A549 (cell line): Measurements from ENCODE around the gene CCDC30. TPM values are rescaled to one million over a fixed set of nuclear protein-coding genes. Genes with fewer than 3 reads are reported as not detected.

Source experiments
- ATAC-seq, 2 experiments: fragments of 200-7000 bp in 1 of 2; fragments of >200 bp in 1 of 2; cut with Nextera tagmentation in 1 of 2; cut with Tn5 transposase in 1 of 2; 3 replicates each; pipeline versions ENCODE4 v1.8.0 to v1.9.1; 2018 to 2020; ENCODE audit warnings: mild to moderate bottlenecking in 1 of 2, moderate library complexity in 1 of 2
- CTCF ChIA-PET: fragments of 300-600 bp; sonication (Branson Sonifier 250); formaldehyde crosslinking; extraction: SDS; loops from one replicate; lab custom pipeline; 2021; ENCODE audit warnings: antibody characterized with exemption, inconsistent platforms; lab: Yijun Ruan, JAX
- POLR2A ChIA-PET: fragments of 350-600 bp; formaldehyde crosslinking; extraction: SDS; loops from one replicate; lab custom pipeline; 2021; ENCODE audit warnings: antibody characterized with exemption, inconsistent platforms; lab: Yijun Ruan, JAX
- DNase-seq, 2 experiments: peaks; one replicate each; pipeline versions ENCODE4 v3.0.0 to v3.0.0-alpha.2; 2011 to 2016; ENCODE audit warnings: low read depth in 1 of 2, low spot score in 1 of 2
- FAIRE-seq: peaks from 2 replicates; lab custom pipeline; 2011; peaks lifted over from hg19 to GRCh38; lab: Jason Lieb, UNC
- H3K27ac ChIP-seq, 2 experiments: fragments of >200 bp; sonication (Bioruptor Twin); formaldehyde crosslinking; 3 replicates each; pipeline ENCODE4 v1.5.1; 2016 to 2017
- H3K4me1 ChIP-seq: fragments of >200 bp; sonication (Bioruptor Twin); formaldehyde crosslinking; 3 replicates; pipeline ENCODE4 v1.6.1; 2016
- H3K4me2 ChIP-seq: fragments of >200 bp; sonication (Bioruptor Twin); formaldehyde crosslinking; 3 replicates; pipeline ENCODE4 v1.6.1; 2016
- H3K4me3 ChIP-seq: fragments of >200 bp; sonication (Bioruptor Twin); formaldehyde crosslinking; 3 replicates; pipeline ENCODE4 v1.5.1; 2016
- H3K9me3 ChIP-seq: fragments of >200 bp; sonication (Bioruptor Twin); formaldehyde crosslinking; 3 replicates; pipeline ENCODE4 v1.6.1; 2016
- BCL3 ChIP-seq: fragments of >200 bp; sonication (Bioruptor Twin); formaldehyde crosslinking; IDR thresholded peaks from 3 replicates; pipeline ENCODE4 v1.6.1; 2016
- CHD2 ChIP-seq: fragments of 150-350 bp; IDR thresholded peaks from 2 replicates; pipeline ENCODE4 v1.6.1; 2014; ENCODE audit warnings: low read length; ENCODE audit not compliant: partially characterized antibody
- EHMT2 ChIP-seq: fragments of 200-600 bp; sonication (generic); IDR thresholded peaks from 2 replicates; pipeline ENCODE4 v1.6.1; 2016; ENCODE audit warnings: antibody characterized with exemption, low read depth, mild to moderate bottlenecking, moderate library complexity
- FOSB ChIP-seq: fragments of 250-450 bp; sonication (Bioruptor Pico); IDR thresholded peaks from 2 replicates; pipeline ENCODE4 v1.5.0; 2020; ENCODE audit warnings: mild to moderate bottlenecking, moderate library complexity
- FOSL2 ChIP-seq, 2 experiments: fragments of 450-650 bp in 1 of 2; fragments of >200 bp in 1 of 2; sonication (Bioruptor Twin) in 1 of 2; formaldehyde crosslinking; IDR thresholded peaks; 2 replicates each; pipeline versions ENCODE4 v1.5.0 to v1.6.1; 2016 to 2020; ENCODE audit warnings: mild to moderate bottlenecking in 1 of 2, moderate library complexity in 1 of 2
- FOXS1 ChIP-seq: fragments of 250-450 bp; sonication (Bioruptor Pico); IDR thresholded peaks from 2 replicates; pipeline ENCODE4 v1.5.0; 2020; ENCODE audit warnings: mild to moderate bottlenecking, moderate library complexity
- GATA3 ChIP-seq: IDR thresholded peaks from 2 replicates; pipeline ENCODE4 v1.6.1; 2012; ENCODE audit warnings: borderline replicate concordance
- HDAC2 ChIP-seq: fragments of 200-600 bp; sonication (generic); IDR thresholded peaks from 2 replicates; pipeline ENCODE4 v1.6.1; 2016
- HES2 ChIP-seq: fragments of >200 bp; sonication (Bioruptor Twin); formaldehyde crosslinking; IDR thresholded peaks from 2 replicates; pipeline ENCODE4 v1.6.1; 2016
- HEYL ChIP-seq: fragments of 250-450 bp; sonication (Bioruptor Pico); IDR thresholded peaks from 2 replicates; pipeline ENCODE4 v1.8.0; 2021; ENCODE audit warnings: mild to moderate bottlenecking, moderate library complexity
- HOXA7 ChIP-seq: fragments of 250-450 bp; sonication (Bioruptor Pico); IDR thresholded peaks from 2 replicates; pipeline ENCODE4 v1.5.0; 2020; ENCODE audit warnings: mild to moderate bottlenecking, moderate library complexity
- JUNB ChIP-seq: fragments of >200 bp; sonication (Bioruptor Twin); formaldehyde crosslinking; IDR thresholded peaks from 2 replicates; pipeline ENCODE4 v1.6.1; 2016
- KDM5A ChIP-seq: fragments of 200-600 bp; sonication (generic); IDR thresholded peaks from 2 replicates; pipeline ENCODE4 v1.6.1; 2016; ENCODE audit warnings: antibody characterized with exemption, mild to moderate bottlenecking
- MAX ChIP-seq: IDR thresholded peaks from 2 replicates; pipeline ENCODE4 v1.6.1; 2012
- NFE2L2 ChIP-seq: fragments of 150-350 bp; conservative IDR thresholded peaks from 2 replicates; pipeline ENCODE4 v1.6.1; 2014; ENCODE audit warnings: low read length
- NPAS2 ChIP-seq: fragments of 250-450 bp; sonication (Bioruptor Pico); IDR thresholded peaks from 2 replicates; pipeline ENCODE4 v1.8.0; 2022; ENCODE audit warnings: mild to moderate bottlenecking, moderate library complexity, borderline replicate concordance
- PBX3 ChIP-seq: IDR thresholded peaks from 2 replicates; pipeline ENCODE4 v1.6.1; 2012
- PHF8 ChIP-seq: fragments of 200-600 bp; sonication (generic); IDR thresholded peaks from 2 replicates; pipeline ENCODE4 v1.6.1; 2016; ENCODE audit warnings: low read depth, mild to moderate bottlenecking, antibody characterized with exemption, moderate library complexity, borderline replicate concordance
- POLR2A ChIP-seq: IDR thresholded peaks from 2 replicates; pipeline ENCODE4 v1.6.1; 2012; ENCODE audit warnings: mild to moderate bottlenecking, low read length
- POLR2AphosphoS2 ChIP-seq: conservative IDR thresholded peaks from 2 replicates; pipeline ENCODE4 v1.6.1; 2012; ENCODE audit warnings: low read length, improper control_type of control experiment, inconsistent platforms
- RARB ChIP-seq: fragments of 250-450 bp; sonication (Bioruptor Pico); IDR thresholded peaks from 2 replicates; pipeline ENCODE4 v1.8.0; 2021; ENCODE audit warnings: mild to moderate bottlenecking, moderate library complexity
- TFCP2L1 ChIP-seq: fragments of 250-450 bp; sonication (Bioruptor Pico); IDR thresholded peaks from 2 replicates; pipeline ENCODE4 v1.5.0; 2021; ENCODE audit warnings: mild to moderate bottlenecking
- ZC3H11A ChIP-seq: fragments of 450-650 bp; IDR thresholded peaks from 2 replicates; pipeline ENCODE4 v1.6.1; 2014; ENCODE audit warnings: antibody characterized with exemption, mild to moderate bottlenecking
- ZNF302 ChIP-seq: fragments of 250-450 bp; sonication (Bioruptor Pico); IDR thresholded peaks from 2 replicates; pipeline ENCODE4 v1.9.0; 2021; ENCODE audit warnings: inconsistent platforms, mild to moderate bottlenecking, moderate library complexity
- WGBS: methylation state at CpG from one replicate; pipeline ENCODE4 v1.1.6; 2017; ENCODE audit errors: missing lambda C conversion rate; 5-methylcytosine and 5-hydroxymethylcytosine counted together
- polyA plus RNA-seq, 4 experiments: library from polyadenylated mRNA; depleted of rRNA in 3 of 4; stranded (reverse); fragments of >200 nt; fragmentation: RNase III in 1 of 4; extraction: RNeasy Plus Mini Kit Qiagen cat#74134 plus additional on column Dnase treatment in 1 of 4; gene quantifications; 2 replicates in 3 of 4; 3 replicates in 1 of 4; pipeline ENCODE4 v1.2.3, GENCODE V29; 2011 to 2017
- TF ChIP-seq, protein P1 (sequence below): IDR thresholded peaks from 2 replicates; pipeline ENCODE4 v1.6.1; 2012; ENCODE audit warnings: low read depth, borderline replicate concordance
- TF ChIP-seq, protein P2 (sequence below): fragments of 250-450 bp; sonication (Bioruptor Pico); IDR thresholded peaks from 2 replicates; pipeline ENCODE4 v1.5.0; 2021; ENCODE audit warnings: mild to moderate bottlenecking, moderate library complexity, borderline replicate concordance
- TF ChIP-seq, protein P3 (sequence below): fragments of 450-650 bp; IDR thresholded peaks from 2 replicates; pipeline ENCODE4 v1.6.1; 2014; ENCODE audit warnings: antibody characterized with exemption
- TF ChIP-seq, protein P4 (sequence below): fragments of >200 bp; sonication (Bioruptor Twin); formaldehyde crosslinking; IDR thresholded peaks from 3 replicates; pipeline ENCODE4 v1.5.1; 2016

Gene CCDC30
- polyA plus RNA-seq, 2 of the 4 experiments (the other 2 are of a cell fraction) = 0.75 to 1.6 TPM

DNA sequence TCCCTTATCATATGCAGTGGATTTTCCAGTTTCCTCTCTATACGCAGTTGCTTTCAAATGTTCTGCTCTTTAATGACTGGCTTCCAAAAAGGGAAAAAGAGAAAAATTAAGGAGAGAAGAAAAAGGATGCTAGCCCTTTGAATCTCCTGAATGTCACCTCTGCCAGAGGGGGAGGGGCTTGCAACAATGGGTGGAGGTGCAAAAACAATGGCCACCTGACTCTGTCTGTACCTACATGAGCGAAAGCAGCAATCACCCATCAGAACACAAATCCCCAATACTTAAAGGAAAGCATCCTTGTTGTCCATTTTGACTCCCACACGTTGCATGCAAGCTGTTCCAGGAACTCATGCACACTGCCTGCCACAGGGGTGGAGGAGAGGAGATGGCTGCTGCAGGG, 61.2 kb downstream of the CCDC30 start:
- H3K9me3 ChIP-seq = peaks cover 3% of the 10 kb centered on the region; the same call in 1 of the 3 replicates
- H3K4me3 ChIP-seq = no peak overlapping the region
- ChIA-PET CTCF (no interaction called here), POLR2A (no interaction called here)
- TF ChIP-seq EHMT2 (no peak), KDM5A (no peak), ZC3H11A (no peak), GATA3 (no peak), FOSB (no peak), POLR2A (no peak), FOXS1 (CRISPR knock-in tag) (no peak), NFE2L2 (no peak), CHD2 (no peak), HOXA7 (no peak)
- no peaks in the 10 kb centered on the region for H3K4me1 ChIP-seq
- FAIRE-seq (no peak), DNase-seq (no peak), ATAC-seq (no peak)
- H3K4me2 ChIP-seq = no peak overlapping the region
- WGBS = 48% methylated on average over 3 of the region's 3 CpGs
- H3K27ac ChIP-seq = no peak overlapping the region

DNA sequence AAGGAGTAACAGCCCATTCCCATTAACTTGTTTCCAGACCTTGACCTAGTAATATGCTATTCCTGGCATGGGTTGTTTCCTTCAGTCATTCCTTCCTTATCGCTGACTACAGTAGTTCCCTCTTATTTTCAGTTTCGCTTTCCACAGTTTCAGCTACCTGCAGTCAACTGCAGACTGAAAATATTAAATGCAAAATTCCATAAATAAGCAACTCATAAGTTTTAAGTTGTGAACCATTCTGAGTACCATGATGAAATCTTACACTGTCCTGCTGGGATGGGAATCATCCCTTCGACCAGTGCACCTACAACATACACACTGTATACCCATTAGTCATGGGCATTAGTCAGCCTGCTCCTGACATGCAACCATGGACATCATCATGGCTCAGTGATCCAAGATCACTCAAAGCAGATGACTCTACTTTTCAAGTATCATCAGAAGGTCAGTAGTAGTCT, 66.7 kb downstream of the CCDC30 start:
- WGBS = 46% methylated on average over 3 of the region's 3 CpGs
- ATAC-seq (peak; percentile 57 to 82), DNase-seq (peak in 1 of 2 experiments; percentile 38), FAIRE-seq (no peak)
- POLR2A ChIA-PET = no interaction called here
- TF ChIP-seq FOSL2 (IDR thresholded peaks at IDR 0.05) (0 out of 2 replicates have a peak, but pooled peaks have one; percentile 19), FOSL2 (CRISPR knock-in tag; IDR thresholded peaks at IDR 0.05) (no peak), PHF8 (no peak)
- TF ChIP-seq, all 56 proteins: peak for 1
- Histone ChIP-seq H3K4me3 (no peak overlapping the region), H3K9me3 (no peaks in the 10 kb centered on the region), H3K4me2 (peak overlapping the region; percentile 60), H3K4me1 (no peaks in the 10 kb centered on the region), H3K27ac (no peak overlapping the region; a peak in 1 of 6 replicates)
- CTCF ChIA-PET = no interaction called here

- H3K9me3 ChIP-seq = no peaks in the 10 kb centered on the region
- H3K4me1 ChIP-seq = no peaks in the 10 kb centered on the region
- ATAC-seq (no peak), FAIRE-seq (no peak), DNase-seq (no peak)
- WGBS = 41% methylated on average over 2 of the region's 2 CpGs
- H3K4me3 ChIP-seq = no peak overlapping the region
- no peak overlapping the region for H3K4me2 ChIP-seq
- CTCF ChIA-PET = no interaction called here
- POLR2A ChIA-PET = no interaction called here
- H3K27ac ChIP-seq = no peak overlapping the region
- TF ChIP-seq HDAC2 (no peak), NPAS2 (CRISPR knock-in tag) (no peak), FOSB (no peak), TFCP2L1 (CRISPR knock-in tag) (no peak), RARB (CRISPR knock-in tag) (no peak), ZNF302 (CRISPR knock-in tag) (no peak), PBX3 (no peak), HEYL (CRISPR knock-in tag) (no peak), HES2 (no peak), JUNB (no peak), MAX (no peak), POLR2A (no peak), BCL3 (no peak), POLR2AphosphoS2 (no peak)
- TF ChIP-seq, protein P1, sequence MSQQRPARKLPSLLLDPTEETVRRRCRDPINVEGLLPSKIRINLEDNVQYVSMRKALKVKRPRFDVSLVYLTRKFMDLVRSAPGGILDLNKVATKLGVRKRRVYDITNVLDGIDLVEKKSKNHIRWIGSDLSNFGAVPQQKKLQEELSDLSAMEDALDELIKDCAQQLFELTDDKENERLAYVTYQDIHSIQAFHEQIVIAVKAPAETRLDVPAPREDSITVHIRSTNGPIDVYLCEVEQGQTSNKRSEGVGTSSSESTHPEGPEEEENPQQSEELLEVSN = no peak
- TF ChIP-seq, protein P2, sequence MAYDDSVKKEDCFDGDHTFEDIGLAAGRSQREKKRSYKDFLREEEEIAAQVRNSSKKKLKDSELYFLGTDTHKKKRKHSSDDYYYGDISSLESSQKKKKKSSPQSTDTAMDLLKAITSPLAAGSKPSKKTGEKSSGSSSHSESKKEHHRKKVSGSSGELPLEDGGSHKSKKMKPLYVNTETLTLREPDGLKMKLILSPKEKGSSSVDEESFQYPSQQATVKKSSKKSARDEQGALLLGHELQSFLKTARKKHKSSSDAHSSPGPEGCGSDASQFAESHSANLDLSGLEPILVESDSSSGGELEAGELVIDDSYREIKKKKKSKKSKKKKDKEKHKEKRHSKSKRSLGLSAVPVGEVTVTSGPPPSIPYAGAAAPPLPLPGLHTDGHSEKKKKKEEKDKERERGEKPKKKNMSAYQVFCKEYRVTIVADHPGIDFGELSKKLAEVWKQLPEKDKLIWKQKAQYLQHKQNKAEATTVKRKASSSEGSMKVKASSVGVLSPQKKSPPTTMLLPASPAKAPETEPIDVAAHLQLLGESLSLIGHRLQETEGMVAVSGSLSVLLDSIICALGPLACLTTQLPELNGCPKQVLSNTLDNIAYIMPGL (CRISPR knock-in tag) = no peak
- TF ChIP-seq, protein P3, sequence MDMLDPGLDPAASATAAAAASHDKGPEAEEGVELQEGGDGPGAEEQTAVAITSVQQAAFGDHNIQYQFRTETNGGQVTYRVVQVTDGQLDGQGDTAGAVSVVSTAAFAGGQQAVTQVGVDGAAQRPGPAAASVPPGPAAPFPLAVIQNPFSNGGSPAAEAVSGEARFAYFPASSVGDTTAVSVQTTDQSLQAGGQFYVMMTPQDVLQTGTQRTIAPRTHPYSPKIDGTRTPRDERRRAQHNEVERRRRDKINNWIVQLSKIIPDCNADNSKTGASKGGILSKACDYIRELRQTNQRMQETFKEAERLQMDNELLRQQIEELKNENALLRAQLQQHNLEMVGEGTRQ = no peak
- TF ChIP-seq, protein P4, sequence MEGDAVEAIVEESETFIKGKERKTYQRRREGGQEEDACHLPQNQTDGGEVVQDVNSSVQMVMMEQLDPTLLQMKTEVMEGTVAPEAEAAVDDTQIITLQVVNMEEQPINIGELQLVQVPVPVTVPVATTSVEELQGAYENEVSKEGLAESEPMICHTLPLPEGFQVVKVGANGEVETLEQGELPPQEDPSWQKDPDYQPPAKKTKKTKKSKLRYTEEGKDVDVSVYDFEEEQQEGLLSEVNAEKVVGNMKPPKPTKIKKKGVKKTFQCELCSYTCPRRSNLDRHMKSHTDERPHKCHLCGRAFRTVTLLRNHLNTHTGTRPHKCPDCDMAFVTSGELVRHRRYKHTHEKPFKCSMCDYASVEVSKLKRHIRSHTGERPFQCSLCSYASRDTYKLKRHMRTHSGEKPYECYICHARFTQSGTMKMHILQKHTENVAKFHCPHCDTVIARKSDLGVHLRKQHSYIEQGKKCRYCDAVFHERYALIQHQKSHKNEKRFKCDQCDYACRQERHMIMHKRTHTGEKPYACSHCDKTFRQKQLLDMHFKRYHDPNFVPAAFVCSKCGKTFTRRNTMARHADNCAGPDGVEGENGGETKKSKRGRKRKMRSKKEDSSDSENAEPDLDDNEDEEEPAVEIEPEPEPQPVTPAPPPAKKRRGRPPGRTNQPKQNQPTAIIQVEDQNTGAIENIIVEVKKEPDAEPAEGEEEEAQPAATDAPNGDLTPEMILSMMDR = no peak
These were observed 68.0 kb downstream of the CCDC30 start for GRCh38 chr1:42531043-42531442.
